Endothelial cell of umbilical vein (primary cell): ENCODE data around the gene CLDN6. TPM values are rescaled to one million over a fixed set of nuclear protein-coding genes. Genes with fewer than 3 reads are reported as not detected.

Experiments
- BruUV-seq: library from RNA; stranded (reverse); fragments of 400-500 nt; replicated peaks from 2 replicates; lab custom pipeline; 2021; lab: Mats Ljungman, UMichigan
- CTCF ChIA-PET: fragments of 300-600, 350-600 bp; sonication (Branson Sonifier 250); formaldehyde crosslinking; loops from one replicate; lab custom pipeline; 2021; ENCODE audit warnings: antibody characterized with exemption, inconsistent platforms; lab: Charles Lee
- POLR2A ChIA-PET: fragments of 300-600, 350-600 bp; sonication (Branson Sonifier 250); formaldehyde crosslinking; loops from one replicate; lab custom pipeline; 2021; ENCODE audit warnings: antibody characterized with exemption, inconsistent platforms; lab: Charles Lee
- DNase-seq: peaks from one replicate; pipeline ENCODE4 v3.0.0-alpha.2; 2011; ENCODE audit warnings: low read depth, low spot score
- FAIRE-seq: peaks from 2 replicates; lab custom pipeline; 2011; peaks lifted over from hg19 to GRCh38; lab: Jason Lieb, UNC
- H2AFZ ChIP-seq: 2 replicates; pipeline ENCODE4 v1.6.0; 2012; ENCODE audit warnings: low read depth, low read length, control low read depth, inconsistent platforms
- H3K27ac ChIP-seq: 2 replicates; pipeline ENCODE4 v1.5.1; 2011; ENCODE audit warnings: low read depth, mild to moderate bottlenecking, control low read depth, low read length, moderate library complexity; ENCODE audit not compliant: insufficient read depth
- H3K27me3 ChIP-seq, 2 experiments: 2 replicates each; pipeline versions ENCODE4 v1.6.0 to v1.6.1; 2011; ENCODE audit warnings: low read length in 2 of 2, mixed read lengths in 1 of 2; ENCODE audit not compliant: control insufficient read depth in 2 of 2, insufficient read depth in 2 of 2
- H3K36me3 ChIP-seq, 2 experiments: 2 replicates in 1 of 2; 3 replicates in 1 of 2; pipeline ENCODE4 v1.5.1; 2011; ENCODE audit warnings: low read length in 2 of 2, mild to moderate bottlenecking in 1 of 2, moderate library complexity in 1 of 2; ENCODE audit not compliant: control insufficient read depth in 2 of 2, insufficient read depth in 2 of 2; ENCODE audit errors: extremely low read depth in 1 of 2
- H3K4me1 ChIP-seq: 3 replicates; pipeline ENCODE4 v1.5.1; 2011; ENCODE audit warnings: mild to moderate bottlenecking, low read length; ENCODE audit not compliant: control insufficient read depth, insufficient read depth; ENCODE audit errors: extremely low read depth
- H3K4me2 ChIP-seq: 2 replicates; pipeline ENCODE4 v1.6.1; 2011; ENCODE audit warnings: low read length, control low read depth, mixed read lengths; ENCODE audit not compliant: insufficient read depth
- H3K4me3 ChIP-seq, 3 experiments: fragments of 200-600 bp in 1 of 3; sonication (generic), shearing (Covaris generic) in 1 of 3; replicated peaks in 1 of 3; 2 replicates each; pipeline ENCODE4 v1.5.1; 2011 to 2016; ENCODE audit warnings: control low read depth in 3 of 3, low read length in 3 of 3, mild to moderate bottlenecking in 2 of 3, inconsistent platforms in 1 of 3, low read depth in 1 of 3, moderate library complexity in 1 of 3; ENCODE audit not compliant: insufficient read depth in 1 of 3
- H3K79me2 ChIP-seq: 2 replicates; pipeline ENCODE4 v1.6.0; 2012; ENCODE audit warnings: low read length, inconsistent platforms; ENCODE audit not compliant: control insufficient read depth, insufficient read depth
- H3K9ac ChIP-seq: replicated peaks from 2 replicates; pipeline ENCODE3; 2011; ENCODE audit warnings: low read length, control low read depth; ENCODE audit not compliant: insufficient read depth; ENCODE audit errors: extremely low read depth
- H3K9me1 ChIP-seq: replicated peaks from 3 replicates; pipeline ENCODE4 v1.6.0; 2011; ENCODE audit warnings: mild to moderate bottlenecking, low read length; ENCODE audit not compliant: control insufficient read depth, insufficient read depth; ENCODE audit errors: extremely low read depth
- H3K9me3 ChIP-seq: replicated peaks from 2 replicates; pipeline ENCODE4 v1.5.1; 2012; ENCODE audit warnings: low read length, inconsistent platforms; ENCODE audit not compliant: control insufficient read depth, insufficient read depth
- H4K20me1 ChIP-seq: replicated peaks from 2 replicates; pipeline ENCODE3; 2011; ENCODE audit warnings: mild to moderate bottlenecking, low read length; ENCODE audit not compliant: control insufficient read depth, insufficient read depth; ENCODE audit errors: extremely low read depth
- EZH2 ChIP-seq: IDR thresholded peaks from 2 replicates; pipeline ENCODE4 v1.6.1; 2012; ENCODE audit warnings: borderline replicate concordance, low read depth, mild to moderate bottlenecking, moderate library complexity, low read length, inconsistent platforms; ENCODE audit not compliant: severe bottlenecking
- FOS ChIP-seq: IDR thresholded peaks from 2 replicates; pipeline ENCODE4 v1.6.1; 2011; ENCODE audit warnings: mild to moderate bottlenecking, low read length, moderate library complexity, borderline replicate concordance; ENCODE audit not compliant: insufficient read depth
- GATA2 ChIP-seq: IDR thresholded peaks from 2 replicates; pipeline ENCODE4 v1.7.0; 2011; ENCODE audit warnings: low read depth, mild to moderate bottlenecking, moderate library complexity, mixed read lengths, low read length; ENCODE audit not compliant: insufficient read length, insufficient read depth
- JUN ChIP-seq: IDR thresholded peaks from 2 replicates; pipeline ENCODE4 v1.6.1; 2011; ENCODE audit warnings: borderline replicate concordance, low read depth; ENCODE audit not compliant: insufficient read length, insufficient read depth
- MAX ChIP-seq: IDR thresholded peaks from 2 replicates; pipeline ENCODE4 v1.6.1; 2011; ENCODE audit not compliant: insufficient read depth, insufficient read length
- MYC ChIP-seq: IDR thresholded peaks from one replicate; pipeline ENCODE4 v1.6.1; 2011; ENCODE audit warnings: mild to moderate bottlenecking, low read depth, low read length
- POLR2AphosphoS5 ChIP-seq: IDR thresholded peaks from 2 replicates; pipeline ENCODE4 v1.6.1; 2012; ENCODE audit warnings: low read depth, mild to moderate bottlenecking, control low read depth, low read length, moderate library complexity; ENCODE audit not compliant: insufficient read depth
- dilution Hi-C: fragments of 300-500 bp; cut with MboI; formaldehyde crosslinking; loops from one replicate; pipeline ENCODE4 v1.15.0; 2019; ENCODE audit warnings: low sequenced_read_pairs; ENCODE audit not compliant: extremely low pct_ligation_motif_present
- intact Hi-C: fragments of 100-400 bp; cut with micrococcal nuclease; formaldehyde crosslinking; loops from one replicate; pipeline ENCODE4 v1.10.0; 2022
- polyA plus RNA-seq, 4 experiments: library from polyadenylated mRNA; depleted of rRNA in 3 of 4; stranded (reverse) in 3 of 4; unstranded in 1 of 4; fragments of >200 nt; gene quantifications; 2 replicates each; pipeline versions ENCODE4 v1.2.1 to v1.2.3, GENCODE V29; 2011 to 2012; ENCODE audit warnings: missing spikeins in 1 of 4
- total RNA-seq: library from RNA; stranded (reverse); gene quantifications from 2 replicates; pipeline ENCODE4 v1.2.3, GENCODE V29; 2021

CLDN6 gene
- total and polyA plus RNA-seq, 2 donors (not counting 3 experiments of a cell fraction or from before 2014, with no cell fraction given): 0.28 TPM; not detected in 1

DNA sequence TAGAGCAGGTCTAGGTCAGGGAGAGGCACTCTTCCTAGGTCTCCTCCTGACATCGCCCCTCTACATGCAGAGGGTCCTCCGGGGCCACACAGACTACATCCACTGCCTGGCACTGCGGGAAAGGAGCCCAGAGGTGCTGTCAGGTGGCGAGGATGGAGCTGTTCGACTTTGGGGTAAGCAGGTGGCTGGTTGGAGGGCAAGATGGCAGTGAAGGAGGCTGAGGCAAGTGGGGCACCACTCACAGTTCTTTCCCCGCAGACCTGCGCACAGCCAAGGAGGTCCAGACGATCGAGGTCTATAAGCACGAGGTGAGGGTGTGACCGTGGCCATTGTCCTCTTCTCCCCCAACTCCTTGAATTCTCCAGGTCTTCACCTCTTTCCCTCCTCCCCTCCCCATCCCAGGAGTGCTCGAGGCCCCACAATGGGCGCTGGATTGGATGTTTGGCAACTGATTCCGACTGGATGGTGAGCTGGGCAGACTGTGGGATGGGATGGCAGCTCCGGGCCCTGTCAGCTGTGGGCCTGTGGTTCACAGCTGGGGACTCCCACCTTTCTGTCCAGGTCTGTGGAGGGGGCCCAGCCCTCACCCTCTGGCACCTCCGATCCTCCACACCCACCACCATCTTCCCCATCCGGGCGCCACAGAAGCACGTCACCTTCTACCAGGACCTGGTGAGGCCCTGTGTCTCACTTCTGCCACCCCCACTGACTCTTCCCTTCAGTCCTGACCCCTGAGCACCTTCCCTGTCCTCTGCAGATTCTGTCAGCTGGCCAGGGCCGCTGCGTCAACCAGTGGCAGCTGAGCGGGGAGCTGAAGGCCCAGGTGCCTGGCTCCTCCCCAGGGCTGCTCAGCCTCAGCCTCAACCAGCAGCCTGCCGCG is 8.9 kb upstream of the CLDN6 start:
- CTCF ChIA-PET: interaction anchor here (1.4 to 8.8 kb wide), 4 partner anchors 18 to 141 kb away, joined by 8 to 200 read pairs (median 53); partner anchors contain the start of gene MMP25
- no peak for FAIRE-seq
- intact Hi-C loops (no loop called here), dilution Hi-C loops (no loop called here)
- H3K4me1 ChIP-seq: peaks cover 17% of the 10 kb centered on the region
- H3K27me3 ChIP-seq: peaks cover 20 to 22% of the 10 kb centered on the region in 2 experiments
- H3K9ac ChIP-seq: no peak overlapping the region
- H2AFZ ChIP-seq: no peak overlapping the region
- BruUV-seq: no TSS peak
- DNase-seq: no peak
- H3K9me3 ChIP-seq: no peaks in the 10 kb centered on the region
- POLR2A ChIA-PET: no interaction called here
- no peak overlapping the region for H3K4me2 ChIP-seq
- no peaks in the 10 kb centered on the region for H3K9me1 ChIP-seq
- no peaks in the 10 kb centered on the region for H4K20me1 ChIP-seq
- peaks cover 0 to 9% of the 10 kb centered on the region in 2 experiments for H3K36me3 ChIP-seq
- H3K4me3 ChIP-seq: no peak overlapping the region
- no peak overlapping the region for H3K27ac ChIP-seq
- H3K79me2 ChIP-seq: peaks cover 2% of the 10 kb centered on the region
- TF ChIP-seq MAX (no peak), EZH2 (no peak), GATA2 (no peak), POLR2AphosphoS5 (no peak)

DNA sequence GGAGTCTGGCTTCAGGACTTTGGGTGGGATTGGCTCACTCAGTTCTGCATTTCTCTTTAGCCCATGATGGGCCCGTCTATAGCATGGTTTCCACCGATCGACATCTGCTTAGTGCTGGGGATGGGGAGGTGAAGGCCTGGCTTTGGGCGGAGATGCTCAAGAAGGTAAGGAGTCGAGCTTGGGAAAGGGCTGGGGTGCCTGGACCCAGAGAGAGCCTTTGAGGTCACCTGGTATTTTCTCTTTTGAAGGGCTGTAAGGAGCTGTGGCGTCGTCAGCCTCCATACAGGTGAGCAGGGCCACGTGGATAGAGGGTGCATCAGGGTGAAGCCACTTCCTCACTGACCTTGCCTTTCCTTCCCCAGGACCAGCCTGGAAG is 8.0 kb upstream of the CLDN6 start:
- dilution Hi-C loops (no loop called here), intact Hi-C loops (no loop called here)
- POLR2A ChIA-PET: no interaction called here

More for the DNA sequence above, 8.0 kb upstream of the CLDN6 start:
- H3K9me3 ChIP-seq: no peaks in the 10 kb centered on the region
- H3K4me2 ChIP-seq: no peak overlapping the region
- H3K27me3 ChIP-seq: peaks cover 20 to 22% of the 10 kb centered on the region in 2 experiments
- TF ChIP-seq JUN (no peak), FOS (no peak), EZH2 (no peak), MAX (no peak), MYC (no peak), POLR2AphosphoS5 (no peak), GATA2 (no peak)
- DNase-seq (no peak), FAIRE-seq (no peak)
- no peak overlapping the region for H3K27ac ChIP-seq
- CTCF ChIA-PET: interaction anchor here (1.3 to 1.5 kb wide), 2 partner anchors 8 to 104 kb away, joined by 3 to 5 read pairs; no protein-coding TSS in a partner anchor
- H3K4me3 ChIP-seq: no peak overlapping the region
- H3K4me1 ChIP-seq: peaks cover 18% of the 10 kb centered on the region
- H3K36me3 ChIP-seq: peaks cover 0 to 9% of the 10 kb centered on the region in 2 experiments
- no peak overlapping the region for H2AFZ ChIP-seq
- H3K9me1 ChIP-seq: no peaks in the 10 kb centered on the region
- BruUV-seq: no TSS peak
- H4K20me1 ChIP-seq: no peaks in the 10 kb centered on the region
- H3K79me2 ChIP-seq: peaks cover 2% of the 10 kb centered on the region
- H3K9ac ChIP-seq: no peak overlapping the region
